PC-9 (cell line): ENCODE data around the gene VGLL1.

Source experiments
- EZH2 ChIP-seq: fragments of 200-600 bp; sonication (generic); IDR thresholded peaks from 2 replicates; pipeline ENCODE4 v1.8.0; 2017; ENCODE audit warnings: antibody characterized with exemption, low read depth
- TF ChIP-seq, protein P1 (sequence below): fragments of 200-600 bp; sonication (generic); conservative IDR thresholded peaks from 2 replicates; pipeline ENCODE4 v1.6.1; 2017; ENCODE audit warnings: mixed run types, antibody characterized with exemption, mild to moderate bottlenecking, moderate library complexity

DNA sequence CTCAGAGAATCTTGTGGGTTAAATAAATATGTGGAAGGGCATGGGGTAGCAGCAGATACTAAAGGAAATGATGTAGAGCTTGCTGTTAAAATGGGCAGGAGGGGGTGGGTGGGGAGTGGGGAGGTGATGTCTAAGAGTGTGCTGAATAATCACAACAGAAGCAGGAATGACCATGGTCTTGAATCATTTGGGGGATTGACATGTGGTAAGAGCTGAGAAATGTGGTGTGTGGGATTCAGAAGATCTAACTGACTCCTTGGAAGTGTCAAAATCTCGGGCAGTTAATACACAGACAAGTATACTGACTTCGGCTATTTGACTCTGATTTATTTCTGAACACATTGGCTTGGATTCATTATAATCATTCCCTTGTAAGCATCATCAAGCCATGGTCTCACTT lies 6.8 kb downstream of the VGLL1 start:
- TF ChIP-seq, protein P1, sequence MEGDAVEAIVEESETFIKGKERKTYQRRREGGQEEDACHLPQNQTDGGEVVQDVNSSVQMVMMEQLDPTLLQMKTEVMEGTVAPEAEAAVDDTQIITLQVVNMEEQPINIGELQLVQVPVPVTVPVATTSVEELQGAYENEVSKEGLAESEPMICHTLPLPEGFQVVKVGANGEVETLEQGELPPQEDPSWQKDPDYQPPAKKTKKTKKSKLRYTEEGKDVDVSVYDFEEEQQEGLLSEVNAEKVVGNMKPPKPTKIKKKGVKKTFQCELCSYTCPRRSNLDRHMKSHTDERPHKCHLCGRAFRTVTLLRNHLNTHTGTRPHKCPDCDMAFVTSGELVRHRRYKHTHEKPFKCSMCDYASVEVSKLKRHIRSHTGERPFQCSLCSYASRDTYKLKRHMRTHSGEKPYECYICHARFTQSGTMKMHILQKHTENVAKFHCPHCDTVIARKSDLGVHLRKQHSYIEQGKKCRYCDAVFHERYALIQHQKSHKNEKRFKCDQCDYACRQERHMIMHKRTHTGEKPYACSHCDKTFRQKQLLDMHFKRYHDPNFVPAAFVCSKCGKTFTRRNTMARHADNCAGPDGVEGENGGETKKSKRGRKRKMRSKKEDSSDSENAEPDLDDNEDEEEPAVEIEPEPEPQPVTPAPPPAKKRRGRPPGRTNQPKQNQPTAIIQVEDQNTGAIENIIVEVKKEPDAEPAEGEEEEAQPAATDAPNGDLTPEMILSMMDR = no peak
- no peak for TF ChIP-seq EZH2
